NB4 (cell line): ENCODE results near the gene ULBP2.

Source experiments
- CTCF ChIP-seq: IDR thresholded peaks from one replicate; pipeline ENCODE4 v1.5.1; 2012; ENCODE audit warnings: low read depth, low read length
- MAX ChIP-seq: IDR thresholded peaks from 2 replicates; pipeline ENCODE4 v1.6.1; 2011; ENCODE audit warnings: low read depth, low read length
- MYC ChIP-seq: IDR thresholded peaks from 2 replicates; pipeline ENCODE4 v1.6.1; 2011; ENCODE audit warnings: low read depth, low read length
- POLR2A ChIP-seq: IDR thresholded peaks from 2 replicates; pipeline ENCODE4 v1.6.1; 2011; ENCODE audit warnings: mild to moderate bottlenecking; ENCODE audit not compliant: insufficient read length; ENCODE audit errors: extremely low read depth

GRCh38 chr6:149983145-149983544, 41.3 kb downstream of the ULBP2 start:
- no peak for TF ChIP-seq CTCF
- no peak for TF ChIP-seq POLR2A
- no peak for TF ChIP-seq MAX
- no peak for TF ChIP-seq MYC
